ENCODE results near the gene CEP85. TPM values are rescaled to one million over a fixed set of nuclear protein-coding genes. Genes with fewer than 3 reads are reported as not detected.

Gene CEP85
- total RNA-seq, 2 experiments from 2014 or later = 47.1 to 55.2 TPM

DNA sequence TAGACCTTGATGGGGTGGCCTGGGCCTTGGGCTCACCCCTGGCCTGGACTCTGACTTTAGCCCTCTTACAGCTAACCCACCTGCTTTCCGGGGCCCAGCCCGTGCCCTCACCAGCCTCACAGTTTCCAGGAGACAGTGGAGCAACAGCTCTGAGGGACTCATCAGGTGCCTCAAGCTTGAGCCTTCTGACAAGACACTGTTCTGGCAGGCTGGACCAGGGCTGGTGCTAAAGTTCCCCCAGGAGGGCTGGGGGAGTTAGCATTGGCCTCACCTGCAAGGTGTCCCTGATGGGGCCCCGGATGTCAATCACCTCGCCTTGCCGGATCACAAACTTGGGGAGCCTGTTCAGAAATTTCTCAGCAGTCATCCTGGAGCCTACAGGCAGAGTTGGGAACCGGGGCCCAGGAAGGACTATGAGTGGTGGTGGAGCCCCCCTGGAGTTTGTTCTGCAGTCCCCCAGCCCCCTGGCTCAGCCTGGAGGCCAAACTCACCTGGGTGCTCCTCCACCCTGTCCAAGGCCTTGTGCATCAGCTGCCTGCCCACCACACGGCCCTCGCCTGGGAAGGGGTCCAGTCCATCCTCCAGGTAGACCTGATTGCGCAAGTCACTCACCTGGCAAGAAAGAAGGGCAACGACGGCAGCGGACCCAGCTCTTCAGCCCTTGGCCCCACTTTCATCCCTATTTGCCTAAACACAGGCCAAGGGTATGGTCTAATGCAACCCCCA is 50.0 kb downstream of the CEP85 start:
- Histone ChIP-seq H3K4me2 (ENCODE audit: low read length) (no peak overlapping the region), H3K9me3 (ENCODE audit: low read length) (no peaks in the 10 kb centered on the region), H3K27ac (ENCODE audit: low read depth, low read length, poor library complexity, severe bottlenecking) (no peak overlapping the region), H3K4me3 (ENCODE audit: low read depth, low read length, poor library complexity, severe bottlenecking) (no peak overlapping the region), H3K79me2 (ENCODE audit: insufficient read depth, low read depth, low read length) (no peaks in the 10 kb centered on the region), H2AFZ (ENCODE audit: low read length) (no peak overlapping the region), H3K9me2 (ENCODE audit: insufficient read depth, low read length) (no peaks in the 10 kb centered on the region), H3K4me1 (ENCODE audit: insufficient read depth, low read length, poor library complexity, severe bottlenecking) (peaks cover 59% of the 10 kb centered on the region), H4K20me1 (ENCODE audit: insufficient read depth, low read length) (no peaks in the 10 kb centered on the region), H3K36me3 (ENCODE audit: insufficient read depth, low read length) (peaks cover 31% of the 10 kb centered on the region; the same call in 1 of the 2 replicates)
- ChIA-PET POLR2A (interaction anchor here (1.1 to 11.0 kb wide), 2 partner anchors 21 to 34 kb away, joined by 4 to 273 read pairs; partner anchors contain the start of gene CD52), CTCF (ENCODE audit: unreplicated experiment) (interaction anchor here (1.7 to 2.5 kb wide), 2 partner anchors 36 to 39 kb away, joined by 5 to 37 read pairs; no protein-coding TSS in a partner anchor)
- no TSS peak for BruUV-seq (replicated peaks)
- intact Hi-C loops (cut with micrococcal nuclease; ENCODE audit: unreplicated experiment) = no loop called here
- no peak for TF ChIP-seq EZH2phosphoT487 (IDR thresholded peaks at IDR 0.05; ENCODE audit: borderline replicate concordance, low read depth, low read length)
- no peak for DNase-seq (ENCODE audit: low spot score)

GRCh38 chr1:26284597-26285347 is 50.8 kb downstream of the CEP85 start:
- DNase-seq (ENCODE audit: low spot score) = peak; percentile 83
- Histone ChIP-seq H3K4me1 (ENCODE audit: insufficient read depth, low read length, poor library complexity, severe bottlenecking) (peaks cover 62% of the 10 kb centered on the region), H2AFZ (ENCODE audit: low read length) (no peak overlapping the region), H3K9me2 (ENCODE audit: insufficient read depth, low read length) (no peaks in the 10 kb centered on the region), H3K4me2 (ENCODE audit: low read length) (peak overlapping the region; percentile 81), H3K27ac (ENCODE audit: low read depth, low read length, poor library complexity, severe bottlenecking) (peak overlapping the region; percentile 98), H4K20me1 (ENCODE audit: insufficient read depth, low read length) (no peaks in the 10 kb centered on the region), H3K4me3 (ENCODE audit: low read depth, low read length, poor library complexity, severe bottlenecking) (no peak overlapping the region), H3K36me3 (ENCODE audit: insufficient read depth, low read length) (peaks cover 27% of the 10 kb centered on the region; the same call in 1 of the 2 replicates), H3K9me3 (ENCODE audit: low read length) (no peaks in the 10 kb centered on the region), H3K79me2 (ENCODE audit: insufficient read depth, low read depth, low read length) (no peaks in the 10 kb centered on the region)
- CTCF ChIA-PET (ENCODE audit: unreplicated experiment) = interaction anchor here (0.5 to 2.5 kb wide), 6 partner anchors 9 to 80 kb away, joined by 3 to 37 read pairs (median 6); partner anchors contain the start of gene CD52
- POLR2A ChIA-PET = interaction anchor here (1.1 to 11.0 kb wide), 3 partner anchors 20 to 34 kb away, joined by 4 to 273 read pairs (median 7); partner anchors contain the start of gene CD52
- TSS peak; percentile 57 for BruUV-seq (replicated peaks)
- intact Hi-C loops (cut with micrococcal nuclease; ENCODE audit: unreplicated experiment) = loop anchor here (1.0 to 5.0 kb wide), 4 partner anchors 37 to 188 kb away; partner anchors contain the start of gene HMGN2
- TF ChIP-seq EZH2phosphoT487 (IDR thresholded peaks at IDR 0.05; ENCODE audit: borderline replicate concordance, low read depth, low read length) (no peak), CTCF (conservative IDR thresholded peaks at IDR 0.05; ENCODE audit: low read length) (peak; percentile 97)
